Spleen (tissue), 7 donors: ENCODE results near the gene RIPK4.

ENCODE experiments used
- CTCF ChIP-seq, 11 experiments: fragments of 200-600 bp in 7 of 11; fragments of 450-650 bp in 4 of 11; sonication (generic) in 4 of 11; IDR thresholded peaks in 8 of 11; conservative IDR thresholded peaks in 3 of 11; 1 replicate in 7 of 11; 2 replicates in 4 of 11; pipeline versions ENCODE4 v1.4.0 to v1.8.0; 2016 to 2021; ENCODE audit warnings: antibody characterized with exemption in 11 of 11, inconsistent platforms in 4 of 11, mild to moderate bottlenecking in 1 of 11
- POLR2AphosphoS5 ChIP-seq, 3 donors: sonication (generic); formaldehyde crosslinking; IDR thresholded peaks; one replicate each; pipeline ENCODE4 v1.5.1; 2017; ENCODE audit warnings: antibody characterized with exemption in 3 of 3
- donor health status: DM: no; HTN: no; CAD: no; lungs with moderate emphysema.
- donor health status: DM: no; HTN: no; CAD: no.
- donor health status: DM: no; HTN: no; CAD: no.

DNA sequence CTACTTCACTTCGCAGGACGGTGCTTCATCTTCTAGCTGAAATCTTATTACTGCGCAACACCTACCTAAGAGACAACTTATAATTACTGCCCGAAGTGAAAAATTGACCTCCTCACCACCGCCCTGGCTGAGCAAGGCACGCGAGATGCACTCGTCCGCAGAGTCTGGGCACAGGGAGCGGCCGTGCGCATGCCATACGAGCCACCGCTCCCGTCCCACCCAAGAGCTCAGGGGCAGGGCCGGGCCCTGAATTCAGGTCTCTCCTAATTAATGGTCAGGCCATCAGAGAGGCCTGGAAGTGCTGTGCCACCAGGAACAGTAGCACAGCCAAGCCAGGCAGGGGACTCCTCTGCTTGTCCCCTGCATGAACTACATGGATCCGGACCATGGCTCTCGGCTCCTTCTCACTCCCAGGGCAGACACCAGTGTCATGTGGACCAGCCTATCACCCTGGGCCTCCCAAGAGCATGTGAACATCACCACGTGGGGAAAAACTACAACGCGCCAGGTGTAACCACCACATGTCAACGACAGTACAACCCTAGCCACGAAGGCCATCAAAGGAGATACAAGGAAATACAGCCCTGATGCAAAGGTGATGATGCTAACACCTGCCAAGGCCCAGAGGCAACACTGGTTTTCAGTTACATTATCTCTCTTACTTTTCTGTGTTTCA is 11.5 kb downstream of the RIPK4 start:
- TF ChIP-seq POLR2AphosphoS5 (IDR thresholded peaks at IDR 0.05) (no peak), CTCF (IDR thresholded peaks at IDR 0.05 in 8 of 11, conservative IDR thresholded peaks at IDR 0.05 in 3 of 11) (no peak)
